Hepatocyte (in vitro differentiated cells): Measurements from ENCODE around the gene SPSB2.

Experiments
- EZH2 ChIP-seq: fragments of 200-600 bp; sonication (generic); IDR thresholded peaks from 2 replicates; pipeline ENCODE4 v1.6.1; 2016; ENCODE audit warnings: antibody characterized with exemption, mild to moderate bottlenecking, borderline replicate concordance
- EZH2phosphoT487 ChIP-seq: fragments of 200-600 bp; sonication (generic); IDR thresholded peaks from one replicate; pipeline ENCODE4 v1.6.1; 2018; ENCODE audit warnings: antibody characterized with exemption, mild to moderate bottlenecking, low read depth, moderate library complexity; ENCODE audit not compliant: unreplicated experiment, severe bottlenecking
- TF ChIP-seq, protein P1 (sequence below): fragments of 200-600 bp; sonication (generic); IDR thresholded peaks from 2 replicates; pipeline ENCODE4 v1.5.1; 2016; ENCODE audit warnings: antibody characterized with exemption, mild to moderate bottlenecking; ENCODE audit not compliant: poor library complexity

- TF ChIP-seq, protein P1, sequence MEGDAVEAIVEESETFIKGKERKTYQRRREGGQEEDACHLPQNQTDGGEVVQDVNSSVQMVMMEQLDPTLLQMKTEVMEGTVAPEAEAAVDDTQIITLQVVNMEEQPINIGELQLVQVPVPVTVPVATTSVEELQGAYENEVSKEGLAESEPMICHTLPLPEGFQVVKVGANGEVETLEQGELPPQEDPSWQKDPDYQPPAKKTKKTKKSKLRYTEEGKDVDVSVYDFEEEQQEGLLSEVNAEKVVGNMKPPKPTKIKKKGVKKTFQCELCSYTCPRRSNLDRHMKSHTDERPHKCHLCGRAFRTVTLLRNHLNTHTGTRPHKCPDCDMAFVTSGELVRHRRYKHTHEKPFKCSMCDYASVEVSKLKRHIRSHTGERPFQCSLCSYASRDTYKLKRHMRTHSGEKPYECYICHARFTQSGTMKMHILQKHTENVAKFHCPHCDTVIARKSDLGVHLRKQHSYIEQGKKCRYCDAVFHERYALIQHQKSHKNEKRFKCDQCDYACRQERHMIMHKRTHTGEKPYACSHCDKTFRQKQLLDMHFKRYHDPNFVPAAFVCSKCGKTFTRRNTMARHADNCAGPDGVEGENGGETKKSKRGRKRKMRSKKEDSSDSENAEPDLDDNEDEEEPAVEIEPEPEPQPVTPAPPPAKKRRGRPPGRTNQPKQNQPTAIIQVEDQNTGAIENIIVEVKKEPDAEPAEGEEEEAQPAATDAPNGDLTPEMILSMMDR: no peak
- TF ChIP-seq EZH2: no peak
- no peak for TF ChIP-seq EZH2phosphoT487
These were observed 20.3 kb downstream of the SPSB2 start for GRCh38 chr12:6852651-6853354.
